Thoracic aorta (tissue), 2 donors: Measurements from ENCODE around the gene LDLRAD1. TPM values are rescaled to one million over a fixed set of nuclear protein-coding genes. Genes with fewer than 3 reads are reported as not detected.
A peak's percentile ranks its signal among the peaks of the same experiment; 100 is the strongest.

Source experiments
- ATAC-seq: fragments of 150-250 bp; one replicate; pipeline ENCODE4 v1.8.0; 2017; ENCODE audit warnings: low read depth; ENCODE audit not compliant: insufficient number of reproducible peaks, low FRiP score
- DNase-seq: peaks from one replicate; pipeline ENCODE4 v3.0.0-alpha.2; 2020; ENCODE audit warnings: low spot score
- H3K27ac ChIP-seq, 2 donors: fragments of 200-600 bp; sonication (generic); 1 replicate in 1 of 2; 2 replicates in 1 of 2; pipeline ENCODE4 v1.5.1; 2016; ENCODE audit warnings: mild to moderate bottlenecking in 2 of 2, moderate library complexity in 2 of 2
- H3K27me3 ChIP-seq: fragments of 200-600 bp; sonication (generic); replicated peaks from 2 replicates; pipeline ENCODE4 v1.6.0; 2016; ENCODE audit warnings: mild to moderate bottlenecking; ENCODE audit not compliant: insufficient read depth
- H3K36me3 ChIP-seq: fragments of 200-600 bp; sonication (generic); one replicate; pipeline ENCODE4 v1.5.1; 2016
- H3K4me1 ChIP-seq, 2 donors: fragments of 200-600 bp; sonication (generic); 1 replicate in 1 of 2; 2 replicates in 1 of 2; pipeline versions ENCODE4 v1.5.1 to v1.6.0; 2016; ENCODE audit warnings: low read depth in 2 of 2, mild to moderate bottlenecking in 1 of 2; ENCODE audit not compliant: control insufficient read depth in 1 of 2
- H3K4me3 ChIP-seq: fragments of 200-600 bp; sonication (generic); 2 replicates; pipeline ENCODE4 v1.5.1; 2016; ENCODE audit warnings: mild to moderate bottlenecking
- H3K9me3 ChIP-seq: fragments of 200-600 bp; sonication (generic); 2 replicates; pipeline ENCODE4 v1.5.1; 2016
- CTCF ChIP-seq: fragments of 200-600 bp; sonication (generic); IDR thresholded peaks from one replicate; pipeline ENCODE4 v1.5.1; 2019; ENCODE audit warnings: antibody characterized with exemption
- total RNA-seq, 2 donors: library from RNA; depleted of rRNA; stranded (reverse); fragments of >200 nt; gene quantifications; one replicate each; pipeline versions ENCODE4 v1.1.0 to v1.2.3, GENCODE V29; 2016

Gene LDLRAD1
- total RNA-seq, 2 donors from 2014 or later: not detected

DNA sequence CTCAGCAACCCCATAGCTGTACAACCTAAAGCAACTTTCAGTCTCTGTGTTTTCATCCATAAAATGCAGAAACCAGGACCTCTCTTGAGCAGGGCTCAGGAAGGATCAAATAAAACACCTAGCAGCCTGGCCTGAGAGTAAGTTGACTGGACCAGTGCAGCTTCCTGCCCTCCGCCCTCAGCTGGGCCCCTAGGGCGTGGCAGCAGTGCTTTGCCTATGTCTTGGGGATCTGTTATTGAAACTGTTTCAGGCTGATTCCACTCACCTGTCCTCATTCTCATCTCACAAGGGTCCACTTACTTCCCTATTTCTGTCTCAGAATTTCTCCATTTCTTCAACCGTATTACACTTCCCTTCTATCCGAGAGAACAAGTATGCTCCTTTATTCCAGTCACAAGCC is 54.5 kb downstream of the LDLRAD1 start:
- ATAC-seq (no peak), DNase-seq (no peak)
- H3K27ac ChIP-seq: no peak overlapping the region
- H3K36me3 ChIP-seq: peaks cover 34% of the 10 kb centered on the region
- peaks cover 0 to 22% of the 10 kb centered on the region in 2 donors for H3K4me1 ChIP-seq
- no peak for TF ChIP-seq CTCF
- H3K9me3 ChIP-seq: no peaks in the 10 kb centered on the region
- H3K27me3 ChIP-seq: no peaks in the 10 kb centered on the region
- no peak overlapping the region for H3K4me3 ChIP-seq

GRCh38 chr1:53962395-53962794 is 55.6 kb downstream of the LDLRAD1 start:
- Histone ChIP-seq H3K27me3 (no peaks in the 10 kb centered on the region), H3K4me1 (peaks cover 0 to 23% of the 10 kb centered on the region in 2 donors), H3K4me3 (no peak overlapping the region), H3K36me3 (peaks cover 25% of the 10 kb centered on the region), H3K9me3 (no peaks in the 10 kb centered on the region), H3K27ac (no peak overlapping the region)
- no peak for DNase-seq
- no peak for ATAC-seq
- TF ChIP-seq CTCF: no peak

DNA sequence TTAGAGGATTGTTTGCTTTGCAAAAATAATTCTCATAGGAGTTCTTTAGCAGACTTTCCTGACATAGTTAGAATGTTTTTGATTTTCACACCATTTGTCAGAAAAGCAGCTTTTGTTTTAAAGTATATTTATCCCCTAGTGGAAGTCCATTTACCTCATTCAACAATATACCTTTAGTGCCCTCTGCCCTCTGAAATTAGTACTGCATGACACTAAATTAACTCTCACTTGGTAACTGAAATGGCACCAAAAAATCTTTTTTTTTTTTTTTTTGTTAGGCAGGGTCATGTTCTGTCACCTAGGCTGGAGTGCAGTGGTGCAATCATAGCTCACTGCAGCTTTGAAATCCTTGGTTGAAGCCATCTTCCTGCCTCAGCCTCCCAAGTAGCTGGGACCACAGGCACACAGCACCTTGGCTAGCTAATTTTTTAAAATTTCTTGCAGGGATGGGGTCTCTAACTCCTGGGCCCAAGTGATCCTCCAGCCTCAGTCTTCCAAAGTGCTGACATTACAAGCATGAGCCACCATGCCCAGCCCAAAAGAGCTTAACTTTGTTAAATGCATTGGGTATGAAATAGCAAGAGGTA is 58.2 kb downstream of the LDLRAD1 start:
- H3K36me3 ChIP-seq: peaks cover 23% of the 10 kb centered on the region
- H3K4me3 ChIP-seq: no peak overlapping the region
- no peak overlapping the region for H3K27ac ChIP-seq
- no peak for ATAC-seq
- peak; percentile 44 for TF ChIP-seq CTCF
- no peaks in the 10 kb centered on the region for H3K9me3 ChIP-seq
- peaks cover 0 to 22% of the 10 kb centered on the region in 2 donors for H3K4me1 ChIP-seq
- DNase-seq: no peak
- H3K27me3 ChIP-seq: no peaks in the 10 kb centered on the region

Other genes with a start within 250 kb of the LDLRAD1 start
- 10 to 100 TPM in 1 of 2 donors, 1 to 10 TPM in 1; 4.2 to 14.6 TPM for gene NDC1, start 179.9 kb downstream of the LDLRAD1 start, total RNA-seq
- gene YIPF1, start 128.4 kb downstream of the LDLRAD1 start, total RNA-seq: 10 to 100 TPM; 18.8 to 20.7 TPM
- not detected for gene DIO1, start 124.0 kb downstream of the LDLRAD1 start, total RNA-seq
- 10 to 100 TPM; 23.8 to 24.5 TPM for gene IFT25, start 72.5 kb downstream of the LDLRAD1 start, total RNA-seq
- 10 to 100 TPM; 17.8 to 18.3 TPM for gene LRRC42, start 71.8 kb downstream of the LDLRAD1 start, total RNA-seq
- 100 to 1,000 TPM; 282 to 326 TPM for gene TMEM59, start 35.0 kb upstream of the LDLRAD1 start, total RNA-seq
- gene TCEANC2, start 35.4 kb upstream of the LDLRAD1 start, total RNA-seq: 1 to 10 TPM; 2.0 to 7.8 TPM
- not detected for gene CDCP2, start 134.8 kb upstream of the LDLRAD1 start, total RNA-seq
- 1 to 10 TPM; 8.7 to 9.0 TPM for gene CYB5RL, start 181.8 kb upstream of the LDLRAD1 start, total RNA-seq
- gene MRPL37, start 182.0 kb upstream of the LDLRAD1 start, total RNA-seq: 10 to 100 TPM; 43.2 to 55.0 TPM